ENCODE measurements around the gene ADAMTS12. TPM values are rescaled to one million over a fixed set of nuclear protein-coding genes. Genes with fewer than 3 reads are reported as not detected.

ADAMTS12 gene
- total RNA-seq, 3 donors from 2014 or later = 0.69 to 2.9 (median 0.72) TPM

DNA sequence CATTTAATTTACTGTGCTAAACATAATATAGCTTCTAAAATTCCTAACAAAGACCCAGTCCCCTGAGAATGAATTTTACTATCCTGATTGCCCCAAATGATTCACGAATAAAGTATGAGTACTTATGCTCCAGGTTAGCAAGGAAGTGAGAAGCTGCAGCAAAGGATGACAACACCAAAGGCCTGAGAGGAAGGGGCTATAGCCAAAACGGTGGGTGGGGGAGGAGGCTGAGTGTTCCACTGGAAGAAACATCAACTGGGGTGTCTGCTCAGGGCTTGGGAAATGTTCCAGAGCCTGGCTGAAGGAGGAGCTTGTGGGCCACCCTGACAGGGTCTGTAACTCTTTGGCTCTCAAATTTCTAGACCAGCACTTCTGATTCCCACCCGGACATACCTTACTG is 157.3 kb downstream of the ADAMTS12 start:
- Histone ChIP-seq H3K9me3 (no peaks in the 10 kb centered on the region), H3K4me1 (ENCODE audit: low read depth) (no peaks in the 10 kb centered on the region), H3K4me3 (no peak overlapping the region), H3K36me3 (ENCODE audit: low read depth) (no peaks in the 10 kb centered on the region)
- ATAC-seq (no peak), DNase-seq (no peak)
- intact Hi-C loops (cut with DNase I, micrococcal nuclease) = no loop called here
- TF ChIP-seq, protein P1, sequence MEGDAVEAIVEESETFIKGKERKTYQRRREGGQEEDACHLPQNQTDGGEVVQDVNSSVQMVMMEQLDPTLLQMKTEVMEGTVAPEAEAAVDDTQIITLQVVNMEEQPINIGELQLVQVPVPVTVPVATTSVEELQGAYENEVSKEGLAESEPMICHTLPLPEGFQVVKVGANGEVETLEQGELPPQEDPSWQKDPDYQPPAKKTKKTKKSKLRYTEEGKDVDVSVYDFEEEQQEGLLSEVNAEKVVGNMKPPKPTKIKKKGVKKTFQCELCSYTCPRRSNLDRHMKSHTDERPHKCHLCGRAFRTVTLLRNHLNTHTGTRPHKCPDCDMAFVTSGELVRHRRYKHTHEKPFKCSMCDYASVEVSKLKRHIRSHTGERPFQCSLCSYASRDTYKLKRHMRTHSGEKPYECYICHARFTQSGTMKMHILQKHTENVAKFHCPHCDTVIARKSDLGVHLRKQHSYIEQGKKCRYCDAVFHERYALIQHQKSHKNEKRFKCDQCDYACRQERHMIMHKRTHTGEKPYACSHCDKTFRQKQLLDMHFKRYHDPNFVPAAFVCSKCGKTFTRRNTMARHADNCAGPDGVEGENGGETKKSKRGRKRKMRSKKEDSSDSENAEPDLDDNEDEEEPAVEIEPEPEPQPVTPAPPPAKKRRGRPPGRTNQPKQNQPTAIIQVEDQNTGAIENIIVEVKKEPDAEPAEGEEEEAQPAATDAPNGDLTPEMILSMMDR (IDR thresholded peaks at IDR 0.05) = no peak

DNA sequence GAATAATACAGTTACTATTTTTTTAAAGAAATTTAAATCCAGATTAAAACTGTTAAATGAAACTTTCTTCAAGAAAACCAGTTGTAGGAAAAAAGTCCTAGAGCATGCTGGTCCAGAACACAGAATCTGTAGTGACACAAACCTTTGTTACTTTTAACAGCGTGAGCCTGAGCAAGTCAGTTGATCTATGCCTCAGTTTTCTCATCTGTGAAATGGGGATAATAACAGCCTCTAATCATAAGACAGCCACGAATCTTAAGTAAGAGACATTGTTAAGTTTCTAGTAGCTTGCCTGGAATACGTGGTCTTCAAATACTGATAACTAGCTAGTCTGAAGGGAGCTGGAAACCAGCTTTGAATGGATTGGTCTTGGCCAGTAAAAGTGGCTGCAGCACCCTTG is 158.6 kb downstream of the ADAMTS12 start:
- Histone ChIP-seq H3K9me3 (no peaks in the 10 kb centered on the region), H3K36me3 (ENCODE audit: low read depth) (no peaks in the 10 kb centered on the region), H3K4me3 (no peak overlapping the region), H3K4me1 (ENCODE audit: low read depth) (no peaks in the 10 kb centered on the region)
- DNase-seq = no peak
- no peak for ATAC-seq
- intact Hi-C loops (cut with DNase I, micrococcal nuclease) = no loop called here
- TF ChIP-seq, protein P1 (IDR thresholded peaks at IDR 0.05) = no peak

DNA sequence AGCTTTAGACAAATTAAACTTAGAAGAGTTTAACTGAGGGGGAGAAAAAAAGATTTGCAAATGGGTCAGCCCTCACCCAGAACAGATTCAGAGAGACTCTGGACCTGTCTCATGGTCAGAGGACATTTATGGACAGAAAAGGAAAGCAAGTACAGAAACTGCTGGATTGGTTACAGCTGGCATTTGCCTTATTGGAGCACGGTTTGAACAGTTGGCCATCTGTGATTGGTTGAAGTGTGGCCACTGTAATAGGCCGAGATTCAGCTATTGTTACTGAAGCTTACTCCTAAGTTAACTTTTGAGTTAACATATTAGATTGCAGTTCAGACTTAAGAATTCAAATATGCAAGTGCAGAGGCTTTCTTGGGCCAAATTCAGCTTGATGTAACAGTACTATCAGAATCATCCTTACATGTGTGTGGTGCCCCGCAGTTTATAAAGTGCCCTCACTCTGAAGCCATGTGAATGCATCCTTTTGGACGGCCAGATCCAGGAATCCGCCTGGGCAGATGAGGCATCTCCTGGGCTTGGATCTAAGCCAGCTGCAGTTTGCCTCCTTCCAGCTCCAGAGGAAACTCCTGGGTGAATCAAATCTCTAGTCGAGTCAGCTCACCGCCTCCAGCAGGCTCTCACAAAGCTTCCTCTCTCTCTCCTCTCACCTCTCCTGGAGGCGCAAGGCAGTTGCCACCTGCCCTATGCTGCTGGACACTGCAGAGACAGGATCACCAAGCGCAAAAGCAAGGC is 165.2 kb downstream of the ADAMTS12 start:
- Histone ChIP-seq H3K36me3 (ENCODE audit: low read depth) (no peaks in the 10 kb centered on the region), H3K4me3 (no peak overlapping the region), H3K9me3 (no peaks in the 10 kb centered on the region), H3K4me1 (ENCODE audit: low read depth) (no peaks in the 10 kb centered on the region)
- ATAC-seq (no peak), DNase-seq (no peak)
- TF ChIP-seq, protein P1 (IDR thresholded peaks at IDR 0.05) = no peak
- intact Hi-C loops (cut with DNase I, micrococcal nuclease) = no loop called here

DNA sequence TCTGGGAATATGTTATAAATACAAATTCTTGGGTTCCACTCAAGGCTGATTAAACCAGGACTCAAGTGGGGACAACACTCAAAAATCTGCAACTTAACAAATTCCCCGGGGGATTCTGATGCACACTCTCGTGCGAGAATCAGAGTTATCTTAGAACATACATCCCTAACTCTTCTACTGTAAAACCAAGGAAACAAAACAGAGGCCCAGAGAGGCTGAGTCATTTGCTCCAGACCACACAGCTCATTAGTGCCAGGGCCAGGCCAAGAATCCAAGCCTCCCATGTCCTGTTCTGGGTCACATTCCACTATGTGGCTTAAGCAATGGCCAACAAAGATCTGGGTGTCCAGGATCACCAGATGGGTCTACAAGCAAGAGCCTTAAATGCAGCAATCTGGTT is 166.0 kb downstream of the ADAMTS12 start:
- no peak for ATAC-seq
- Histone ChIP-seq H3K9me3 (no peaks in the 10 kb centered on the region), H3K36me3 (ENCODE audit: low read depth) (no peaks in the 10 kb centered on the region), H3K4me1 (ENCODE audit: low read depth) (no peaks in the 10 kb centered on the region), H3K4me3 (no peak overlapping the region)
- TF ChIP-seq, protein P1 (IDR thresholded peaks at IDR 0.05) = no peak
- DNase-seq = no peak
- intact Hi-C loops (cut with DNase I, micrococcal nuclease) = no loop called here

DNA sequence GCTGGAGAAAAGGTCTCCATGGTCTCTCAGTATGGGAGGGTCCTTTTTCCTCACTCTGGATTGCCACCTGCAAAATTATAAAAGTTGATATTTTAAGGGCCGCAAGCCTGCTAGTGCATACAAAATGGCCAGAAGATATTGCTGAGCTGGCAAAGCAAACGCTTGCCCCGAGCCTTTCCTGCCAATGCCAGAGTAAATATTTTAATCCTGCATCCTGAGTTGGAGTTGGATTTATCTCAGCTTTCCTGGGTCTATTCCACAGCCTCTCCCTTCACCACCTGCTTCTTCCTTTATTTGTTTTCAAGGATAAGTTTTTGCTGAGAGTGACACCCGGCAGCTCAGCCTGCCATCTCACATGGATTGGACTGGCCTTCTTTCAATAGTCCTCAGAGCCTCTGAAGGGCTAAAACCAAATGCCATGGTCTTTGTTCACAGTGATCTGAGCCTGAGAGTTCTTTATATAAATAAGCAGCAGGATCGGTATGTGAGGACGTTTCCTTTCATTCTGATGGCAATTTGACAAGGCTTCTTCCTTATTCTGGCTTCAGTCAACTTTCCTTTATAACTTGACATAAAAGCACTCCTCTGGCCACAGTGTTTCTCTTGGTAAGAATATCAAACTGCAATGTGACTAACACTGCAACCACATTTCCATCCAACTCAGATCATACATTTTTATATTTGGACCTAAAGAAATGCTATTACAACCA is 170.1 kb downstream of the ADAMTS12 start:
- intact Hi-C loops (cut with DNase I, micrococcal nuclease) = no loop called here
- no peaks in the 10 kb centered on the region for H3K9me3 ChIP-seq
- no peak overlapping the region for H3K4me3 ChIP-seq
- ATAC-seq (no peak), DNase-seq (no peak)
- TF ChIP-seq, protein P1 (IDR thresholded peaks at IDR 0.05) = no peak
- H3K36me3 ChIP-seq (ENCODE audit: low read depth) = no peaks in the 10 kb centered on the region
- no peaks in the 10 kb centered on the region for H3K4me1 ChIP-seq (ENCODE audit: low read depth)
